Endodermal cell (in vitro differentiated cells): Measurements from ENCODE around the gene FPR3. TPM values are rescaled to one million over a fixed set of nuclear protein-coding genes. Genes with fewer than 3 reads are reported as not detected.

Experiments
- DNase-seq: peaks from one replicate; pipeline ENCODE4 v3.0.0-alpha.2; 2017
- H3K27ac ChIP-seq: 2 replicates; pipeline ENCODE4 v1.5.1; 2013; ENCODE audit warnings: mild to moderate bottlenecking, low read depth, low read length, moderate library complexity
- H3K27me3 ChIP-seq: 2 replicates; pipeline ENCODE4 v1.6.1; 2013; ENCODE audit warnings: mild to moderate bottlenecking, low read length, moderate library complexity; ENCODE audit not compliant: insufficient read depth, control insufficient read depth, poor library complexity, severe bottlenecking
- H3K36me3 ChIP-seq: 2 replicates; pipeline ENCODE4 v1.7.0; 2013; ENCODE audit warnings: mild to moderate bottlenecking, low read length, moderate library complexity; ENCODE audit not compliant: control insufficient read depth, insufficient read depth
- H3K4me1 ChIP-seq: one replicate; pipeline ENCODE4 v1.7.0; 2013; ENCODE audit warnings: low read length; ENCODE audit not compliant: control insufficient read depth, insufficient read depth
- H3K4me3 ChIP-seq: 2 replicates; pipeline ENCODE4 v1.5.1; 2013; ENCODE audit warnings: mild to moderate bottlenecking, low read length, moderate library complexity
- H3K9ac ChIP-seq: 2 replicates; pipeline ENCODE4 v1.6.1; 2013; ENCODE audit warnings: mild to moderate bottlenecking, low read length, moderate library complexity; ENCODE audit not compliant: poor library complexity, severe bottlenecking; ENCODE audit errors: extremely low read depth
- H3K9me3 ChIP-seq: 2 replicates; pipeline ENCODE4 v1.6.1; 2013; ENCODE audit warnings: mild to moderate bottlenecking, low read length, moderate library complexity; ENCODE audit not compliant: control insufficient read depth
- H3K27ac Mint-ChIP-seq: 2 replicates; pipeline ENCODE4 v1.8.0; 2020; ENCODE audit warnings: mixed read lengths
- H3K27me3 Mint-ChIP-seq: 2 replicates; pipeline ENCODE4 v1.8.0; 2021; ENCODE audit warnings: mild to moderate bottlenecking, mixed read lengths; ENCODE audit not compliant: insufficient read depth
- H3K36me3 Mint-ChIP-seq: 2 replicates; pipeline ENCODE4 v1.8.0; 2020; ENCODE audit warnings: low read depth, mixed read lengths
- H3K4me1 Mint-ChIP-seq: 2 replicates; pipeline ENCODE4 v1.8.0; 2020; ENCODE audit warnings: mixed read lengths
- H3K4me3 Mint-ChIP-seq: 2 replicates; pipeline ENCODE4 v1.8.0; 2020; ENCODE audit warnings: mild to moderate bottlenecking, moderate library complexity, mixed read lengths
- H3K9me3 Mint-ChIP-seq: 2 replicates; pipeline ENCODE4 v1.8.0; 2020; ENCODE audit warnings: mild to moderate bottlenecking, mixed read lengths
- CTCF ChIP-seq: fragments of 200-600 bp; sonication (generic); conservative IDR thresholded peaks from 2 replicates; pipeline ENCODE4 v1.5.0; 2021; ENCODE audit warnings: antibody characterized with exemption, mild to moderate bottlenecking
- WGBS, 2 experiments: methylation state at CpG; one replicate each; pipeline versions ENCODE4 v1.1.5 to v1.1.7; 2013; ENCODE audit warnings: missing lambda C conversion rate in 2 of 2, mixed read lengths in 1 of 2; ENCODE audit not compliant: insufficient coverage in 1 of 2, insufficient read length in 1 of 2; 5-methylcytosine and 5-hydroxymethylcytosine counted together
- total RNA-seq, 2 donors: library from RNA; stranded (reverse); fragmentation: NEBNext Ultra II Directional in 1 of 2; extraction: Animal tissue kit (Norgen Biotek cat#: 25700) in 1 of 2; gene quantifications; 2 replicates in 1 of 2; 3 replicates in 1 of 2; pipeline ENCODE4 v1.2.1, GENCODE V29; 2021

The FPR3 gene
- total RNA-seq, 2 donors from 2014 or later = not detected

DNA sequence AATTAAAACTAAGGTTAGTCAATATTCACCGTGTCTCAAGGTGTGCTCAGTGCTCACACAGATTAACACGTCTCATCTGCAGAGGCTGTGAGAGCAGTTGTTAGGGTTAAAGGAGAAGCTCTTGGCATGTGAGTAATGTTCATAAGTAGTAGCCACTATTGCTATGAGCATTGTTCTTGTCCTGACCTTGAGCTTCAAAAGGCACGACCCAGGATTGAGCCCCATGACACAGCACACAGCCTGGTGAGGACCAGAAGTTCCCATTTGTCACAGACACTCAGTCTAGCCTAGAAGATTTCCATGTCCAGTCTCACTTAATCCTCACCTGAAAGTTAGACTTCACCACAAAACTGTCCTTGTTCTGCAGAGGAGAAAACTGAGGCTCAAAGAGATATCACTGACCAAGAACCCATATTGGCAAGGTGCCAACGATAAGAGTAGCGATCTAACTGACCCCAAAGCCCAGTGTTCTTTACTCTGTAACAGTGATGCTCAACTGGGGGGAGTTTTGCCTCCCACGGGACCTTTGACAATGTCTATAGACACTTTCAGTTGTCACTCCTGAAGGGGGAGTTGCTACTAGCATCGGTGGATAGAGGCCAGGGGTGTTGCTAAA lies 26.0 kb downstream of the FPR3 start:
- H3K4me1 Mint-ChIP-seq = no peaks in the 10 kb centered on the region
- Histone ChIP-seq H3K27me3 (no peaks in the 10 kb centered on the region), H3K4me1 (no peaks in the 10 kb centered on the region), H3K36me3 (no peaks in the 10 kb centered on the region), H3K27ac (no peak overlapping the region), H3K4me3 (no peak overlapping the region), H3K9ac (no peak overlapping the region), H3K9me3 (peaks cover 20% of the 10 kb centered on the region)
- H3K9me3 Mint-ChIP-seq = peaks cover 42% of the 10 kb centered on the region
- H3K27ac Mint-ChIP-seq = no peak overlapping the region
- no peak for DNase-seq
- 78 to 84% methylated on average over 6 to 7 of the region's 7 CpGs for WGBS, 2 experiments
- no peak for TF ChIP-seq CTCF
- no peaks in the 10 kb centered on the region for H3K36me3 Mint-ChIP-seq
- peaks cover 5% of the 10 kb centered on the region for H3K27me3 Mint-ChIP-seq
- no peak overlapping the region for H3K4me3 Mint-ChIP-seq

DNA sequence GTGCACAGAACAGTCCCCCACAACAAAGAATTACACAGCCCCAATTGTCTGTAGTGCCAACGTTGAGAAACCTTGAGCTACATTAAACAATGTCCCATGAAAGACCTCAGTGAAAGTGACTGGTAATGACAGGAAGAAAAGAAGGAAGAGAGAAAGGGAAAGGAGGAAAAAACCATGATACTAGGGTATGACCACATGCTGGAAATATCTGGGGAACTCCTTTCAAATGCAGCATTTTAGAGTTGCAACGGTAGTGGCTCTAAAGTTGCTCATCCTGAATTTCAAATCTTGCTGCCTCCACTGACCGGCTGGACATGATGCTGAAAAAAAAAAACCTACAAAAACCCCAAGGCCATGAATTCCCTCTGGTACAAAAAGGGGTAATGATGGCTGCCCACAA lies 26.5 kb downstream of the FPR3 start:
- H3K27ac ChIP-seq = no peak overlapping the region
- H3K27me3 Mint-ChIP-seq = peaks cover 2% of the 10 kb centered on the region
- no peak overlapping the region for H3K4me3 ChIP-seq

GRCh38 chr19:51821921-51822320 lies 27.0 kb downstream of the FPR3 start:
- no peaks in the 10 kb centered on the region for H3K4me1 ChIP-seq
- no peak overlapping the region for H3K27ac ChIP-seq
- no peak overlapping the region for H3K9ac ChIP-seq
- Mint-ChIP-seq H3K36me3 (no peaks in the 10 kb centered on the region), H3K4me1 (no peaks in the 10 kb centered on the region), H3K9me3 (peaks cover 45% of the 10 kb centered on the region), H3K27me3 (peaks cover 2% of the 10 kb centered on the region), H3K27ac (no peak overlapping the region), H3K4me3 (no peak overlapping the region)
- no peak for TF ChIP-seq CTCF
- peaks cover 30% of the 10 kb centered on the region for H3K9me3 ChIP-seq
- no peak overlapping the region for H3K4me3 ChIP-seq
- H3K27me3 ChIP-seq = no peaks in the 10 kb centered on the region
- no peaks in the 10 kb centered on the region for H3K36me3 ChIP-seq
- DNase-seq = no peak

More for the DNA sequence above, 26.5 kb downstream of the FPR3 start:
- no peak for TF ChIP-seq CTCF
- Mint-ChIP-seq H3K9me3 (peaks cover 41% of the 10 kb centered on the region), H3K4me3 (no peak overlapping the region), H3K27ac (no peak overlapping the region), H3K36me3 (no peaks in the 10 kb centered on the region), H3K4me1 (no peaks in the 10 kb centered on the region)
- peaks cover 25% of the 10 kb centered on the region for H3K9me3 ChIP-seq
- no peaks in the 10 kb centered on the region for H3K4me1 ChIP-seq
- H3K27me3 ChIP-seq = no peaks in the 10 kb centered on the region
- H3K36me3 ChIP-seq = no peaks in the 10 kb centered on the region
- no peak for DNase-seq
- 79% methylated on average over 3 of the region's 3 CpGs; no CpG with 5 or more reads in 1 of the 2 experiments for WGBS, 2 experiments
- no peak overlapping the region for H3K9ac ChIP-seq
